ENCODE results near the gene BPIFB2.
"Not testable (repeated sequence)": the region's sequence is repeated elsewhere in the genome, so short reads cannot be mapped to it uniquely, and the experiment has no call there.

Gene BPIFB2

DNA sequence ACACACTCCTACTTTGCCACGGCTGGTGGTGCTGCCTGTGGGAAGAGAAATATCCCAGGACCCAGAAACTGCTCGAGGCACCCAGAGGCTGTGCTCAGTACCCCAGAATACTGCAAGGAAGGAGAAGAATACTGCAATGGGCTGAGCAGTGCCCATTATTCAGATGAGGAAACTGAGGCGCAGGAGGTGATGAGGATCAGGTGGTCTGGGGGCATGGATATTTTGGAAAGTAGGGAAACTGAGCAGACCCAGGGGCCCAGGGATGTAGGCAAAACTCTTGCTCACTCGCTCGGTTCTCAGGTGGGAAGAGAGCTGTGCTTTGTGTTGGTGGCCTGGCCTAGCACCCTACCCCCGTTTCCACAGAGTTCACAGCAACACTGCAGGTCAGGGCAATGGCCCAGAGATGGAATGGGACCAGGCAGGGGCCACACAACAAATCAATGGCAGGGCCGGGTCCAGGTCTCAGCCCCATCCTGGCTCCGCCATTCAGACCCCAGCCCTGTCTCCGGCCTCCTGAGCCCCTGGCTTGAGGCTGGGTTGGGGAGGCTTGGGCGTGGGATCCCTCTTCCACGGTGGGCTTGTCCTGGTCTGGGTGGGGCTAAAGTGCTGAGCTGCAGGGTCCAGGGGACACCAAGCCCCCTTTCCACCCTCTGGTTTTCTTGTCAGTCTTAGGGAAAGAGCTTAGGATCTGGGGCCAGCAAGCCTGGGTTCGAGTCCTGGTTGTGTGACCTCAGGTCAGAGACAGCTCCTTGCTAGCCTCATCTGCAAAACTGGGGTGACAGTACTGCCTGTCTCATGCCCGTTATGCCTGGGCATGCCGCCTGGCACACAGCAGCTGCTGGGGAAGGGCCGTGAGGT is 37.2 kb upstream of the BPIFB2 start:
- intact Hi-C loops (cut with DNase I) = no loop called here

GRCh38 chr20:32970973-32971300 is 36.6 kb upstream of the BPIFB2 start:
- intact Hi-C loops (cut with DNase I) = no loop called here
- DNase-seq = no peak

More for the DNA sequence above, 37.2 kb upstream of the BPIFB2 start:
- DNase-seq = peak in 1 of 10 donors; percentile 46

- intact Hi-C loops (cut with DNase I) = no loop called here
- no peak for DNase-seq
Measured at GRCh38 chr20:32971703-32972161, 35.8 kb upstream of the BPIFB2 start.

GRCh38 chr20:32972181-32973076 is 35.1 kb upstream of the BPIFB2 start:
- intact Hi-C loops (cut with DNase I) = no loop called here
- peak in 1 of 10 donors; percentile 67 for DNase-seq

DNA sequence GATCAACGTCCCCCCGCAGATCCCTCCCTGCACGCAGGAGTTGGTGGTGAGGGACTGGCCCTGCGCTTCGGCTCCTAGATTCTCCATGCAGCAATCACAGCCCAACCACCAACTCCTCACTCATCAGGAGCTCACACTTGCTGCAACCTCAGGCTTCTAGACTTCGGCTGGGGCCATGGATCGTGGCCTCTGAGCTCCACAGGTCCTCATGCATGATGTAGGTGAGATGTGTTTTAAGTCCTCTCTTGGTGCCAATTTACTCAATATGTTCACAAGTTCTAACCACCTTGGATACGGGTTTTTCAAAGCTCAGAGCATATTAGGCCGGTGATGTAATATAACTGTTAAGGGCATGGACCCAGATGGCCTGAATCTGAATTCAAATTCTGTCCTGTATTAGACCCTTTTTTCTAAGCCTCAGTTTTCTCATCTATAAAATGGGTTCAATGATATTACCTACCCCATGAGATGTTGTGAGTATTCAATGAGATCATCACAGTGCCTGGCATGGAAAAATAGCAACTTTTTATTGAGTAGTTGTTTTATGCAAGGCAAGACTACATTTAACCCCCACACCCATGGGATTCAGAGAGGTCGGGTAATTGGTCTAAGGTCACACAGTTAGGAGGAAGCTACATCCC is 34.3 kb upstream of the BPIFB2 start:
- intact Hi-C loops (cut with DNase I) = no loop called here
- DNase-seq = peak in 1 of 10 donors; percentile 33

DNA sequence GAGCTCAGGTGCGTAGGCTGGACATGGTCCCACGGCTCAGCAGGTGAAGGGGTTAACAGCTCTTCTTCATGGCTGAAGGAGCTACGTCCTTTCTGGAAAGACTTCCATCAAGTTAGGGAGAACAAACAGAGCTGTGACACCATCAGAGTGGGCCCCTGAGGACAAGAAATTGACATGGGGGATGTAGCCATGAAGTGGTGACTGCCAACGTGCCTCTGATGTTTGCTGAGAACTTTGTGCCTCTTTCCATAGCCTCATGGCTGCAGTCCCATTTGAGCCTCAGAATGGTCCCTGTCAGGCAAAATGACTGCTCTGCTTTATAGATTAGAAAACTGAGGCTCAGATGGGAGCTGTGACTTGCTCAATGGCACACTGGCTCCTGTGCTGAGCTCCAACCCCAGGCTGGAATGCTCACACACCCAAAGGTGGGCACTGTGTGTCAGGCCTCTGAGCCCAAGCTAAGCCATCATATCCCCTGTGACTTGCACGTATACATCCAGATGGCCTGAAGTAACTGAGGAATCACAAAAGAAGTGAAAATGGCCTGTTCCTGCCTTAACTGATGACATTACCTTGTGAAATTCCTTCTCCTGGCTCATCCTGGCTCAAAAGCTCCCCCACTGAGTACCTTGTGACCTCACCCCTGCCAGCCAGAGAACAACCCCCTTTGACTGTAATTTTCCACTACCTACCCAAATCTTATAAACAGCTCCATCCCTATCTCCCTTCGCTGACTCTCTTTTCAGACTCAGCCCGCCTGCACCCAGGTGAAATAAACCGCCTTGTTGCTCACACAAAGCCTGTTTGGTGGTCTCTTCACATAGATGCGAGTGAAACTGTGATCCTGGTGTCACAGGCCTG is 33.1 kb upstream of the BPIFB2 start:
- peak in 1 of 10 donors; percentile 41 for DNase-seq
- intact Hi-C loops (cut with DNase I) = not testable (repeated sequence)

- DNase-seq = peak in 1 of 10 donors; percentile 36
- intact Hi-C loops (cut with DNase I) = not testable (repeated sequence)
Measured at GRCh38 chr20:32975121-32975520, 32.4 kb upstream of the BPIFB2 start.

GRCh38 chr20:32975698-32976674 is 31.5 kb upstream of the BPIFB2 start:
- intact Hi-C loops (cut with DNase I) = no loop called here
- DNase-seq = peak in 3 of 10 donors; percentile 33 to 84 (median 65)

GRCh38 chr20:32976746-32977145 is 30.8 kb upstream of the BPIFB2 start:
- intact Hi-C loops (cut with DNase I) = no loop called here
- DNase-seq = no peak

DNA sequence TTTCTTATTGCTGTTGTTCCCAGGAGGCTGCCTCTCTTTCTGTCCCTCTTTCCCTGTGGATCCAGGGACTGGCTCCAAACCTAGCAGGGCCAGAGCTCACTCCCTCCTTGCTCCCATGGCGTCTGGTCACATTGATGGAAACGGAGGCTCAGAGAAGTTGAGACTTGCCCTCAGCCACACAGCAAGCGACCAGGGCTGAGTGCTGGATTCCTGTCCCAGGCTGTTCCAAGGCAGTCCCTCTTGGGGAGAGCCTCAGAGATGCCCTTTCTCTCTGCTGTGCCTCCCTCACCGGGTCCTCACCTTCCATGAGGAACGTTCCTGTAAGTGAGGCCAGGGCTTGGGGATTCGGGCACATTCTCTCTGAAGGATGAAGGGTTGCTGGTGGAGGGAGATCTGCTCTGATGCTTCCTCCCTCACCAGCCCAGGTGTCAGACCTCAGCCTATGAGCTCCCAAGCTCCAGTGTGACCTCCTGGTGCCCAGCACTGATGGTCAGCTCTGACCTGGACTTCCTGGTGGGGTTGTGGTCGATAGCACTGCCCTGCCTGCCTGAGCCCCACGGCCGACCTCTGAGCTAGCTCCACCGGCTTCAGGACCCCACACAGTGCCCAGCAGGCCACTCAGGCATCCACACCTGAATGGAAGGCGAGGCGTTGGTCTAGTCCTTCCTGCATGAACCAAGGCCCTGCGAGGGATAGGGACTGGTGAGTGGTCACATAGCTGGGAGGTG is 30.1 kb upstream of the BPIFB2 start:
- peak in 3 of 10 donors; percentile 52 to 76 (median 73) for DNase-seq
- intact Hi-C loops (cut with DNase I) = no loop called here

GRCh38 chr20:32978009-32978335 is 29.5 kb upstream of the BPIFB2 start:
- intact Hi-C loops (cut with DNase I) = no loop called here
- peak in 2 of 10 donors; percentile 46 to 55 for DNase-seq

DNA sequence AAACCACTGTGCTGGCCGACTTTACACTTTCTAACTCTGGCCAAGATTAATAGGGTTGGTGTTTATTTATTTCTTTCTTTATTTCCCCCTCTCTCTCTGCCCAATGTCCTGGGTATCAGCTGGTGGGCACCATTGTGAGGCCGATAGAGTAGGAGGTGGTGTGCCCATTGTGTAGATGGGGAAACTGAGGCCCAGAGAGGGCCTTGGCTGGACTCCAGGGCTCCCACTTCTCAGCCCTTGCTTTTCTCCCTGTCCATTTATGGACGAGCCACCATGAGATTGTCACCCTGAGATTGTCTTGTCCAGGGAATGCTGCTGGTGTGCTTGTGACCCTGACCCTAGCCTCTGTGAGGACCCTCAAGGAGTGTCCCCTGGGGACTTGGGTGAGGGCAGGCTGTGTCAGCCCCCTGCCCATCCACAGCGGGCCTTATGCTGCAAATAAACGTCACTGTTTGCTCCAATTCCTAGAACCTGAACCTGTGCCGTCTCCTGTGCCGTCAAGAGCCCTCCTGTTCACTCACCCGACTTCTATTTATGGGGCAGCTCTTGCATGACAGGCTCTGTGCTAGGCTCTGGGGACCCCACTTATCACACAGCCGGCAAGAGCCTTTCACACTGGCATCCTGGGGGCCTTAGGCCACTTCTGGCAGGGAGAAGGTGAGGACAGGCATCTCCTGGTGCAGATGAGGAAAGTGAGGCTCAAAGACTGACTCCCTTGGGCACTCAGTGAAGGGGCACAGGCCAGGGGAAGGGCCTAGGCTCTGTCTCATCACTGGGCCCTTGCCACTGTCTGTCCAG is 28.1 kb upstream of the BPIFB2 start:
- peak in 3 of 10 donors; percentile 42 to 74 (median 48) for DNase-seq

GRCh38 chr20:32980131-32980941 is 27.2 kb upstream of the BPIFB2 start:
- DNase-seq = peak; percentile 71 to 96 (median 84)
- intact Hi-C loops (cut with DNase I) = loop anchor here (5.0 kb wide), 1 partner anchor 78 kb away; no protein-coding TSS in a partner anchor

More for the DNA sequence above, 28.1 kb upstream of the BPIFB2 start:
- intact Hi-C loops (cut with DNase I) = no loop called here

GRCh38 chr20:32980990-32981389 is 26.5 kb upstream of the BPIFB2 start:
- intact Hi-C loops (cut with DNase I) = loop anchor here (5.0 kb wide), 1 partner anchor 79 kb away; no protein-coding TSS in a partner anchor
- peak in 1 of 10 donors; percentile 42 for DNase-seq

DNA sequence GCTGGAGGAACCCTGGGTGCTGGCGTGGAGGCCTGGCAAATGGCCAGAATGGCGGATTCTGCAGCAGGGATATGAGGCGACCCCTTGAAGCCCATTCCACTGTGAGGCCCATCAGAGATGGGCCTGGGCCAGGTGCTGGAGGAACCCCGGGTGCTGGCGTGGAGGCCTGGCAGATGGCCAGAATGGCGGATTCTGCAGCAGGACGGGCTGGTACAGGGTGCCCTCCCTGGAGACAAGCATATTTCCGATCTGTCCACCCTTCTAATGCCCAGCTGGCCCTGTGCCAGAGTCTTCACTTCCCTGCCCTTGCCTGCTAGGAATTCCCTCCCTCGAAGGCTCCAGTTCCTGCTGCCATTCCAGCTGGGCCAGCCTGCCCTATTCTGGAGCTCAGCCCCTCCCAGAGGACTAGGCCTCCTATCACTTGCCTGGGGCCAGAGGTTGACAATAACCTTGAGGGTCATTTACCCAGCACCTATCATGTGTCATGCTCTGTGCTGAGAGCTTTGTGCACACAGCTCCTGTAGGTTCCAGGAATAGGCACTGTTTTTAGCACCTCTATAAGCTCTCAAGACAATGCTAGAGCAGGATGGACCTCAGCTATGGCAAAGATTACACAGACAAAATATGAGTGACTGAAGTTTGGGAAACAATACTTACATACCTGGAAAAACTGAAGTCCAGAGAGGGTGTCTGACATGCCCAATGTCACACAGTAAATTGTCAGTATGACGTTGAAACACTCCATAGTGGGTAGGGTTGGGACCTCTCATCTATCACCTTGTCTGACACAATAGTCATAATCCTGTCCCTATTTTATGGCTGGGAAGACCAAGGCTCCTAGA is 24.7 kb upstream of the BPIFB2 start:
- intact Hi-C loops (cut with DNase I) = loop anchor here (5.0 kb wide), 1 partner anchor 81 kb away; no protein-coding TSS in a partner anchor
- peak in 8 of 10 donors; percentile 19 to 92 (median 52) for DNase-seq
